D721Med (cell line): ENCODE results near the gene SLF1.

Experiments
- DNase-seq: peaks from one replicate; pipeline ENCODE4 v3.0.0; 2011; ENCODE audit warnings: low spot score; ENCODE audit not compliant: insufficient read length
- FAIRE-seq: peaks from 2 replicates; lab custom pipeline; 2011; peaks lifted over from hg19 to GRCh38; lab: Jason Lieb, UNC
- CTCF ChIP-seq: IDR thresholded peaks from 2 replicates; pipeline ENCODE4 v1.5.1; 2012; ENCODE audit warnings: mild to moderate bottlenecking, control low read depth; ENCODE audit not compliant: insufficient read depth; ENCODE audit errors: missing control alignments

Gene SLF1

GRCh38 chr5:94627191-94627590 lies 8.7 kb downstream of the SLF1 start:
- FAIRE-seq (no peak), DNase-seq (no peak)
- no peak for TF ChIP-seq CTCF

GRCh38 chr5:94632024-94632423 lies 13.6 kb downstream of the SLF1 start:
- DNase-seq (no peak), FAIRE-seq (no peak)
- no peak for TF ChIP-seq CTCF

GRCh38 chr5:94640176-94640575 lies 21.7 kb downstream of the SLF1 start:
- FAIRE-seq (no peak), DNase-seq (no peak)
- TF ChIP-seq CTCF, result no peak

GRCh38 chr5:94645053-94645452 lies 26.6 kb downstream of the SLF1 start:
- no peak for TF ChIP-seq CTCF
- FAIRE-seq (no peak), DNase-seq (no peak)

GRCh38 chr5:94646758-94647157 lies 28.3 kb downstream of the SLF1 start:
- no peak for TF ChIP-seq CTCF
- DNase-seq (no peak), FAIRE-seq (no peak)

- DNase-seq (no peak), FAIRE-seq (no peak)
- no peak for TF ChIP-seq CTCF
Measured at GRCh38 chr5:94649874-94650273, 31.4 kb downstream of the SLF1 start.

GRCh38 chr5:94658272-94658671 lies 39.8 kb downstream of the SLF1 start:
- no peak for TF ChIP-seq CTCF
- DNase-seq, result no peak
- FAIRE-seq, result no peak
